SU-DHL-6 (cell line): ENCODE measurements around the gene RBM6.

Experiments
- H2AFZ ChIP-seq: fragments of 200-600 bp; sonication (generic); 2 replicates; pipeline ENCODE4 v1.6.1; 2014; ENCODE audit warnings: low read depth, mild to moderate bottlenecking, moderate library complexity, mixed read lengths, antibody characterized with exemption, low read length; ENCODE audit not compliant: severe bottlenecking
- H3F3A ChIP-seq: fragments of 200-600 bp; shearing (Covaris generic); 2 replicates; pipeline ENCODE4 v1.6.0; 2016; ENCODE audit warnings: antibody characterized with exemption, mild to moderate bottlenecking; ENCODE audit not compliant: insufficient read depth
- H3K27ac ChIP-seq: fragments of 200-600 bp; sonication (generic); 2 replicates; pipeline ENCODE4 v1.5.1; 2016; ENCODE audit warnings: low read depth, mild to moderate bottlenecking, low read length, moderate library complexity, mixed read lengths
- H3K27me3 ChIP-seq: fragments of 200-600 bp; sonication (generic), shearing (Covaris generic); 2 replicates; pipeline ENCODE4 v1.6.0; 2014; ENCODE audit warnings: mild to moderate bottlenecking, low read length
- H3K36me3 ChIP-seq: fragments of 200-600 bp; sonication (generic); 2 replicates; pipeline ENCODE4 v1.6.1; 2014; ENCODE audit warnings: mild to moderate bottlenecking, low read length, mixed read lengths
- H3K4me2 ChIP-seq: fragments of 300-600, 200-600 bp; shearing (Covaris generic), sonication (generic); 2 replicates; pipeline ENCODE4 v1.6.0; 2014; ENCODE audit warnings: low read length, low read depth, mild to moderate bottlenecking; ENCODE audit not compliant: poor library complexity, severe bottlenecking
- H3K4me3 ChIP-seq: fragments of 200-600 bp; sonication (generic); 2 replicates; pipeline ENCODE4 v1.5.1; 2014; ENCODE audit warnings: antibody characterized with exemption, low read length, mild to moderate bottlenecking, mixed read lengths; ENCODE audit not compliant: insufficient read depth, poor library complexity, severe bottlenecking
- H3K79me2 ChIP-seq: fragments of 200-600 bp; sonication (generic); 2 replicates; pipeline ENCODE4 v1.6.1; 2014; ENCODE audit warnings: mild to moderate bottlenecking, low read length, moderate library complexity; ENCODE audit not compliant: insufficient read depth
- H3K9ac ChIP-seq: fragments of 200-600 bp; sonication (generic); 2 replicates; pipeline ENCODE4 v1.7.0; 2014; ENCODE audit warnings: mild to moderate bottlenecking, low read length
- H3K9me2 ChIP-seq: fragments of 200-600 bp; sonication (generic); replicated peaks from 2 replicates; pipeline ENCODE4 v1.6.1; 2014; ENCODE audit warnings: low read length; ENCODE audit not compliant: insufficient read depth
- H3K9me3 ChIP-seq: fragments of 200-600 bp; sonication (generic); 2 replicates; pipeline ENCODE4 v1.6.1; 2014; ENCODE audit warnings: low read length, mixed read lengths; ENCODE audit not compliant: insufficient read depth
- H4K20me1 ChIP-seq: fragments of 200-600 bp; sonication (generic); 2 replicates; pipeline ENCODE4 v1.6.1; 2014; ENCODE audit warnings: low read depth, mild to moderate bottlenecking, antibody characterized with exemption, low read length, moderate library complexity, mixed read lengths
- EZH2phosphoT487 ChIP-seq: fragments of 200-600 bp; sonication (generic), shearing (Covaris generic); conservative IDR thresholded peaks from 2 replicates; pipeline ENCODE4 v1.6.1; 2018; ENCODE audit warnings: mild to moderate bottlenecking, antibody characterized with exemption, low read length, moderate library complexity, mixed read lengths
- TF ChIP-seq, protein P1 (sequence below): fragments of 200-600 bp; sonication (generic); IDR thresholded peaks from one replicate; pipeline ENCODE4 v1.5.1; 2017; ENCODE audit warnings: antibody characterized with exemption, mild to moderate bottlenecking, low read length, moderate library complexity; ENCODE audit not compliant: insufficient read depth, poor library complexity, severe bottlenecking

Gene RBM6

DNA sequence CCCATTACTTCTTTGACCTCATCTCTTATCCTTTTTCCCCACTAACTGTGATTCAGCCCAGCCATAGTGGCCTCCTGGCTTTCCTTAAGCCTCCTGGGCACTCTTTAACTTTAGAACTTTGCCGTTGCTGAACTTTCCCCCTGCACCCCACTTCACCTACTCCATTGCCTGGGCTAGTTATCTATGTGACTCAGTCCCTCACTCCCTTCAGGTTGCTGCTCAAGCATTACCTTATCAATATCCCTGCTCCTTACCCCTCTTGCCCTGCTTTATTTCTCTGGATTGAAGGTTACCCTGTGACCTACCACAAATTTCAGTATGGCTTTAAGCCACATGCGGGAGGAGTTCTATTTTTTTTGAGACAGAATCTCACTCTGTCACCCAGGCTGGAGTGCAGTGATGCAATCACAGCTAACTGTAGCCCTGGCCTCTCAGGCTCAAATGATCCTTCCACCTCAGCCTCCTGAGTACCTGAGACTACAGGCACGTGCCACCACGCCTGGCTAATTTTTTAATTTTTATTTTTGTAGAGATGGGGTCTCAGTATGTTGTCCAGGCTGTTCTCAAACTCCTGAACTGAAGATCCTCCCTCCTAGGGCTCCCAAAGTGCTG, 13.7 kb upstream of the RBM6 start:
- no peaks in the 10 kb centered on the region for H3K9me2 ChIP-seq
- H3K9me3 ChIP-seq: no peaks in the 10 kb centered on the region
- no peak overlapping the region for H3K9ac ChIP-seq
- H3F3A ChIP-seq: no peaks in the 10 kb centered on the region
- H3K27me3 ChIP-seq: no peaks in the 10 kb centered on the region
- no peaks in the 10 kb centered on the region for H3K36me3 ChIP-seq
- no peak overlapping the region for H3K4me3 ChIP-seq
- H3K4me2 ChIP-seq: no peak overlapping the region
- no peak overlapping the region for H2AFZ ChIP-seq
- H3K79me2 ChIP-seq: peaks cover 3% of the 10 kb centered on the region; the same call in 1 of the 2 replicates
- TF ChIP-seq EZH2phosphoT487: no peak
- TF ChIP-seq, protein P1, sequence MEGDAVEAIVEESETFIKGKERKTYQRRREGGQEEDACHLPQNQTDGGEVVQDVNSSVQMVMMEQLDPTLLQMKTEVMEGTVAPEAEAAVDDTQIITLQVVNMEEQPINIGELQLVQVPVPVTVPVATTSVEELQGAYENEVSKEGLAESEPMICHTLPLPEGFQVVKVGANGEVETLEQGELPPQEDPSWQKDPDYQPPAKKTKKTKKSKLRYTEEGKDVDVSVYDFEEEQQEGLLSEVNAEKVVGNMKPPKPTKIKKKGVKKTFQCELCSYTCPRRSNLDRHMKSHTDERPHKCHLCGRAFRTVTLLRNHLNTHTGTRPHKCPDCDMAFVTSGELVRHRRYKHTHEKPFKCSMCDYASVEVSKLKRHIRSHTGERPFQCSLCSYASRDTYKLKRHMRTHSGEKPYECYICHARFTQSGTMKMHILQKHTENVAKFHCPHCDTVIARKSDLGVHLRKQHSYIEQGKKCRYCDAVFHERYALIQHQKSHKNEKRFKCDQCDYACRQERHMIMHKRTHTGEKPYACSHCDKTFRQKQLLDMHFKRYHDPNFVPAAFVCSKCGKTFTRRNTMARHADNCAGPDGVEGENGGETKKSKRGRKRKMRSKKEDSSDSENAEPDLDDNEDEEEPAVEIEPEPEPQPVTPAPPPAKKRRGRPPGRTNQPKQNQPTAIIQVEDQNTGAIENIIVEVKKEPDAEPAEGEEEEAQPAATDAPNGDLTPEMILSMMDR: no peak
- no peak overlapping the region for H3K27ac ChIP-seq
- no peaks in the 10 kb centered on the region for H4K20me1 ChIP-seq

- Histone ChIP-seq H3F3A (no peaks in the 10 kb centered on the region), H3K4me3 (no peak overlapping the region), H3K9ac (no peak overlapping the region), H3K36me3 (no peaks in the 10 kb centered on the region), H3K27me3 (no peaks in the 10 kb centered on the region), H3K4me2 (no peak overlapping the region), H4K20me1 (no peaks in the 10 kb centered on the region), H3K9me3 (no peaks in the 10 kb centered on the region), H3K27ac (no peak overlapping the region), H2AFZ (no peak overlapping the region), H3K9me2 (no peaks in the 10 kb centered on the region), H3K79me2 (peaks cover 3% of the 10 kb centered on the region; the same call in 1 of the 2 replicates)
- no peak for TF ChIP-seq EZH2phosphoT487
- TF ChIP-seq, protein P1: no peak
Measured at GRCh38 chr3:49927798-49928197, 12.2 kb upstream of the RBM6 start.

GRCh38 chr3:49928481-49929017, 11.4 kb upstream of the RBM6 start:
- H3K79me2 ChIP-seq: peaks cover 3% of the 10 kb centered on the region; the same call in 1 of the 2 replicates
- TF ChIP-seq, protein P1: no peak
- no peak for TF ChIP-seq EZH2phosphoT487
- H3K27ac ChIP-seq: no peak overlapping the region
- no peaks in the 10 kb centered on the region for H3K9me3 ChIP-seq
- no peaks in the 10 kb centered on the region for H4K20me1 ChIP-seq
- H2AFZ ChIP-seq: no peak overlapping the region
- H3K27me3 ChIP-seq: no peaks in the 10 kb centered on the region
- no peaks in the 10 kb centered on the region for H3K9me2 ChIP-seq
- peak overlapping the region; percentile 66 for H3K4me2 ChIP-seq
- no peaks in the 10 kb centered on the region for H3K36me3 ChIP-seq
- no peak overlapping the region for H3K4me3 ChIP-seq
- no peaks in the 10 kb centered on the region for H3F3A ChIP-seq
- peak overlapping the region; percentile 74 for H3K9ac ChIP-seq
